Psoas muscle (tissue), 8 donors: ENCODE results near the gene GRM5. TPM values are rescaled to one million over a fixed set of nuclear protein-coding genes. Genes with fewer than 3 reads are reported as not detected.

Experiments
- ATAC-seq, 4 donors: fragments of 200-7000 bp; cut with Tn5 transposase; one replicate each; pipeline ENCODE4 v1.9.1; 2020; ENCODE audit warnings: moderate library complexity in 3 of 4, mild to moderate bottlenecking in 2 of 4
- DNase-seq, 2 donors: peaks; one replicate each; pipeline ENCODE4 v3.0.0-alpha.2; 2020
- H3K27ac ChIP-seq: fragments of 200-600 bp; one replicate; pipeline ENCODE4 v1.8.0; 2022
- H3K27me3 ChIP-seq, 3 donors: fragments of 200-600 bp in 1 of 3; one replicate each; pipeline versions ENCODE4 v1.6.1 to v1.8.0; 2013 to 2022; ENCODE audit warnings: low read length in 2 of 3, mild to moderate bottlenecking in 2 of 3, moderate library complexity in 1 of 3; ENCODE audit not compliant: insufficient read depth in 3 of 3
- H3K36me3 ChIP-seq, 2 donors: fragments of 200-600 bp in 1 of 2; one replicate each; pipeline versions ENCODE4 v1.6.1 to v1.8.0; 2013 to 2022; ENCODE audit warnings: low read depth in 1 of 2, mild to moderate bottlenecking in 1 of 2, moderate library complexity in 1 of 2; ENCODE audit not compliant: insufficient read depth in 1 of 2
- H3K4me1 ChIP-seq: fragments of 200-600 bp; one replicate; pipeline ENCODE4 v1.8.0; 2022
- H3K4me3 ChIP-seq: fragments of 200-600 bp; one replicate; pipeline ENCODE4 v1.8.0; 2022; ENCODE audit warnings: mild to moderate bottlenecking
- H3K9me3 ChIP-seq: fragments of 200-600 bp; one replicate; pipeline ENCODE4 v1.8.0; 2022
- WGBS, 3 donors: extraction: QIAGEN DNeasy Blood & Tissue Kit; methylation state at CpG; one replicate each; pipeline versions ENCODE4 v1.1.6 to v1.1.7; 2013; 5-methylcytosine and 5-hydroxymethylcytosine counted together
- intact Hi-C, 2 donors: fragments of 100-400 bp; cut with DNase I; formaldehyde crosslinking; loops; one replicate each; pipeline versions ENCODE4 v1.11.0 to v1.14.2; 2022
- polyA plus RNA-seq, 3 donors: library from polyadenylated mRNA; stranded (reverse); fragments of 200-250 nt; gene quantifications; one replicate each; pipeline ENCODE4 v1.2.3, GENCODE V29; 2013
- total RNA-seq, 4 donors: library from RNA; stranded (reverse); fragmentation: NEBNext Ultra II Directional in 2 of 4; extraction: Animal tissue kit (Norgen Biotek cat#: 25700) in 2 of 4; gene quantifications; one replicate each; pipeline versions ENCODE4 v1.2.1 to v1.2.4, GENCODE V29; 2021 to 2023
- TF ChIP-seq, protein P1 (sequence below): fragments of 200-600 bp; IDR thresholded peaks from one replicate; pipeline ENCODE4 v1.8.0; 2022; ENCODE audit warnings: antibody characterized with exemption
- donor health status: healthy with polysubstance abuse.
- donor health status: DM: no; HTN: no; CAD: no; lungs with moderate emphysema.
- donor health status: Bipolar disorder and iron deficiency.
- donor health status: healthy.
- donor health status: DM: yes; HTN: yes; CAD: no.
- donor health status: DM: no; HTN: no; CAD: no.
- donor health status: DM: no; HTN: no; CAD: no.
- donor health status: DM: yes; HTN: yes; CAD: no.

GRM5 gene
- total and polyA plus RNA-seq, 7 donors = under 0.01 TPM; not detected in 6

DNA sequence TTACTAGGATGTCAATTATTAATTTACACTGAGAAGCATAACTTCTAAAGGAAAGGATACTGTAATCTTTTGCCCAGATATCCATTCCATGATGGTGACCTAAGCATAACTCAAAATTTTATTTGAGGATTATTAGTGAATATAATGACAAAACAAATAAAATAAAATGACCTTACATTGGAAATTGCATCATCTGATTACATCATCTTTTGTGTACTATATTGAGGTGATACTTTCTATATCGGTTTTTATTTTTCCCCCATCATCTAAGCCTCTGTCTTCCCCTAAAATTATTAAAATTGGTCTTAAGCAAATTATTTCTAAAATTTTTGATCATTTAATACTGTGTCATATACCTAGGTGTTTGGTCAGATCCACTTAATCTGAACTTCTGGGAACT lies 578.1 kb downstream of the GRM5 start:
- TF ChIP-seq, protein P1, sequence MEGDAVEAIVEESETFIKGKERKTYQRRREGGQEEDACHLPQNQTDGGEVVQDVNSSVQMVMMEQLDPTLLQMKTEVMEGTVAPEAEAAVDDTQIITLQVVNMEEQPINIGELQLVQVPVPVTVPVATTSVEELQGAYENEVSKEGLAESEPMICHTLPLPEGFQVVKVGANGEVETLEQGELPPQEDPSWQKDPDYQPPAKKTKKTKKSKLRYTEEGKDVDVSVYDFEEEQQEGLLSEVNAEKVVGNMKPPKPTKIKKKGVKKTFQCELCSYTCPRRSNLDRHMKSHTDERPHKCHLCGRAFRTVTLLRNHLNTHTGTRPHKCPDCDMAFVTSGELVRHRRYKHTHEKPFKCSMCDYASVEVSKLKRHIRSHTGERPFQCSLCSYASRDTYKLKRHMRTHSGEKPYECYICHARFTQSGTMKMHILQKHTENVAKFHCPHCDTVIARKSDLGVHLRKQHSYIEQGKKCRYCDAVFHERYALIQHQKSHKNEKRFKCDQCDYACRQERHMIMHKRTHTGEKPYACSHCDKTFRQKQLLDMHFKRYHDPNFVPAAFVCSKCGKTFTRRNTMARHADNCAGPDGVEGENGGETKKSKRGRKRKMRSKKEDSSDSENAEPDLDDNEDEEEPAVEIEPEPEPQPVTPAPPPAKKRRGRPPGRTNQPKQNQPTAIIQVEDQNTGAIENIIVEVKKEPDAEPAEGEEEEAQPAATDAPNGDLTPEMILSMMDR = no peak
- H3K27ac ChIP-seq = no peak overlapping the region
- H3K36me3 ChIP-seq = no peaks in the 10 kb centered on the region
- whole genome bisulfite sequencing, 3 donors = 90 to 95% (median 91%) methylated on average over 1 of the region's 1 CpG
- H3K4me3 ChIP-seq = no peak overlapping the region
- ATAC-seq = no peak
- intact Hi-C loops = no loop called here
- DNase-seq = no peak
- no peaks in the 10 kb centered on the region for H3K4me1 ChIP-seq
- H3K9me3 ChIP-seq = no peaks in the 10 kb centered on the region
- no peaks in the 10 kb centered on the region for H3K27me3 ChIP-seq

DNA sequence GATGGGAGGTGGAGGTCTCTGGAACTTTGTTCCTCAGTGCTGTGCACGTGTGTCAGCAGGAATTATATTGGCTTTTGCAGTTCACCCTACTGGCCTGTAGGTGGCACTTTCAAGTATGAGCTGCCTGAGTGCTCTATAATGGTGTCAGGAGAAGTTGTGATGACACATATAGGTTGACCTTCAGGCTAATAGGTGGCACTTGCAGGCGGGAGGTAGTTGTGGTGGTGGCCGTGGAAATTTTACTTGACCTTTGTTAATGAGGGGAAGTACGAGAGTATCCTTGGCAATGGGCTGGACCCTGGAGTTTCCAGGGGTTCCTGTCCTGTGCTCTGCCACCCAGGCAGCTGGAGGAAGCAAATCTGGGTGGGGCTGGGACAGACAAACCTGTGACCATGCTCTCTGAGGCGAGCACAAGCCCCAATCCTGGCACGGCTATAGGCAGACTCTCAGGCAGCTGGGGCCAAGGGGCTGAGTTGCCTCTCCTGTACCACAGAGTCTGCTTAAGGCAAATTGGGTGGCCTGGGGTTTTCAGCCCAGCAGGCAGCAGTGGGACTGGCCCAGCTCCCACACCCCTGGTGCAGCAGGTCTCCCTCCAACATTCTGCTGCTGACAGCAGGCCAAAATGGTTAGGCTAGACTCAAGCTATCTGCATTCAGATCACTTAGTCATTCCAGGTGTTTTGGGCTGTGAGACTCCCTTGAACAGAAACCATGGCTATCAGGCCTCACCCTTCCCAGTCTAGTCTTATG lies 580.7 kb downstream of the GRM5 start:
- intact Hi-C loops = no loop called here
- ATAC-seq = peak; percentile 40 to 52 (median 51)

DNA sequence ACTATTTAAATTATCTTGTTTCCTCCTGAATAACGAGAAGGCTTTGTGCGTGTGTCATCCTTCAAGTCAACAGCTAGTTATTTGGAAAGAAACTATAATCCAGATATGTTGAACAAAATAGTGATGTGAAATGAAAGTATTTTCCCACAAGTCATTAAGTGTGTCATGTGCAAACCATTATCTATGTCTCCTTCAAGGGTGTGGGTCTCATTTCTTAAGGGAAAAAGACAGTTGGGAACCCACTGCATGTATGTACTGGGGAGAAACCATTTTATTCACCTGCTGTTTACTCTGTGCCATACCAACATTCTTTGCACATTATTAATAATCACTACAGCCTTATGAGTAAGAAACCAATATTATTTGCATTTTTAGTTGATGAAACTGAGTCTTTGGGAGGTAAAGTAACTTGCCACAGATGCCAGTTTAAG lies 582.9 kb downstream of the GRM5 start:
- Histone ChIP-seq H3K27me3 (no peaks in the 10 kb centered on the region), H3K27ac (no peak overlapping the region), H3K36me3 (no peaks in the 10 kb centered on the region), H3K4me3 (no peak overlapping the region), H3K9me3 (no peaks in the 10 kb centered on the region), H3K4me1 (no peaks in the 10 kb centered on the region)
- DNase-seq = no peak
- TF ChIP-seq, protein P1 = no peak
- intact Hi-C loops = no loop called here
- no peak for ATAC-seq
- WGBS, 3 donors = 92 to 93% (median 93%) methylated on average over 2 of the region's 2 CpGs

More for the DNA sequence above, 580.7 kb downstream of the GRM5 start:
- Histone ChIP-seq H3K27ac (no peak overlapping the region), H3K4me1 (no peaks in the 10 kb centered on the region), H3K27me3 (no peaks in the 10 kb centered on the region), H3K9me3 (no peaks in the 10 kb centered on the region), H3K4me3 (no peak overlapping the region), H3K36me3 (no peaks in the 10 kb centered on the region)
- DNase-seq = no peak
- TF ChIP-seq, protein P1 = peak; percentile 45
- WGBS, 3 donors = 74 to 82% (median 75%) methylated on average over 6 of the region's 6 CpGs

DNA sequence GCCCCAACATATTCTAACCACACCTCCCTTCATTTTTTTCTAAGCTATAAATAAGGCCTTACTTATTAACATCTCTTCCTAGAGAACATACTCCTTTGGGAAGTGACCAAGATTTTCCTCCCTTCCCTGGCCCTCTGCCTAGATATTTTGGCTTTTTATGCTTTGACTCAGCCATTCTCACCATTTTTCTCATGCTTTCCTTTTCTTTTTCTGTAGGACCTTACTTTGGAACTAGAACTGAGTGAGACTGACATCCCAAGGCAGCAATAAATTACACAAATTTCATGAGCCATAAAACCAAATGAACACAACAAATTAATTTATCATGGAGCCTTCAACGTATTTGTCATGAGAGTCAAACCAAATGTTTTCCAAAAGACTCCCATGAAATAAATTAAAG lies 585.6 kb downstream of the GRM5 start:
- Histone ChIP-seq H3K9me3 (no peaks in the 10 kb centered on the region), H3K27ac (no peak overlapping the region), H3K36me3 (no peaks in the 10 kb centered on the region), H3K27me3 (no peaks in the 10 kb centered on the region), H3K4me1 (no peaks in the 10 kb centered on the region), H3K4me3 (no peak overlapping the region)
- WGBS, 3 donors = 23 to 44% (median 36%) methylated on average over 1 of the region's 1 CpG
- peak in 2 of 4 donors; percentile 17 to 22 for ATAC-seq
- intact Hi-C loops = no loop called here
- no peak for DNase-seq
- TF ChIP-seq, protein P1 = no peak
